HG03025 (cell line): Measurements from ENCODE around the gene SLC4A3.

Experiments
- ATAC-seq: cut with Tn5 transposase; IDR thresholded peaks from one replicate; pipeline ENCODE4 v1.9.1; 2021; ENCODE audit warnings: mild to moderate bottlenecking, moderate library complexity; ENCODE audit not compliant: unreplicated experiment, low FRiP score

Gene SLC4A3

GRCh38 chr2:219612577-219613286, 14.7 kb upstream of the SLC4A3 start:
- no peak for ATAC-seq

- no peak for ATAC-seq
These were observed 13.9 kb upstream of the SLC4A3 start for GRCh38 chr2:219613461-219614070.

- no peak for ATAC-seq
These were observed 13.2 kb upstream of the SLC4A3 start for GRCh38 chr2:219614076-219614860.

- no peak for ATAC-seq
These were observed 12.4 kb upstream of the SLC4A3 start for GRCh38 chr2:219615036-219615435.

GRCh38 chr2:219615894-219616293, 11.5 kb upstream of the SLC4A3 start:
- ATAC-seq, result no peak

- no peak for ATAC-seq
These were observed 10.9 kb upstream of the SLC4A3 start for GRCh38 chr2:219616550-219616949.

GRCh38 chr2:219618733-219619122, 8.7 kb upstream of the SLC4A3 start:
- ATAC-seq, result no peak

GRCh38 chr2:219619235-219619634, 8.2 kb upstream of the SLC4A3 start:
- no peak for ATAC-seq

GRCh38 chr2:219620546-219620945, 6.9 kb upstream of the SLC4A3 start:
- no peak for ATAC-seq

- no peak for ATAC-seq
These were observed 5.5 kb upstream of the SLC4A3 start for GRCh38 chr2:219621935-219622334.

- no peak for ATAC-seq
These were observed 5.0 kb upstream of the SLC4A3 start for GRCh38 chr2:219622472-219622871.

- ATAC-seq, result no peak
These were observed 2.9 kb upstream of the SLC4A3 start for GRCh38 chr2:219624565-219624964.

GRCh38 chr2:219625179-219625578, 2.3 kb upstream of the SLC4A3 start:
- ATAC-seq, result no peak

- no peak for ATAC-seq
These were observed 890 bp upstream of the SLC4A3 start for GRCh38 chr2:219626540-219626939.

GRCh38 chr2:219628235-219628985, 980 bp downstream of the SLC4A3 start:
- ATAC-seq, result no peak

GRCh38 chr2:219628986-219629901, 1.8 kb downstream of the SLC4A3 start:
- ATAC-seq, result no peak

GRCh38 chr2:219629976-219630695, 2.7 kb downstream of the SLC4A3 start:
- no peak for ATAC-seq

GRCh38 chr2:219630770-219631405, 3.5 kb downstream of the SLC4A3 start:
- ATAC-seq, result no peak

- ATAC-seq, result no peak
These were observed 4.0 kb downstream of the SLC4A3 start for GRCh38 chr2:219631406-219631891.
